Astrocyte of the cerebellum (primary cell): ENCODE measurements around the gene KRT80.

ENCODE experiments used
- DNase-seq: peaks from one replicate; pipeline ENCODE4 v3.0.0-alpha.2; 2011; ENCODE audit warnings: low read depth
- H3K4me3 ChIP-seq: 2 replicates; pipeline ENCODE4 v1.5.1; 2011; ENCODE audit warnings: mild to moderate bottlenecking, low read depth, low read length, moderate library complexity
- CTCF ChIP-seq: IDR thresholded peaks from 2 replicates; pipeline ENCODE4 v1.5.1; 2012; ENCODE audit warnings: low read length, low read depth, moderate library complexity, mild to moderate bottlenecking; ENCODE audit errors: missing control alignments
- in situ Hi-C: cut with HindIII; loops from 2 replicates; pipeline ENCODE4 v1.10.0; 2017; ENCODE audit warnings: low sequenced_read_pairs

The KRT80 gene

GRCh38 chr12:52210925-52211650, 19.3 kb upstream of the KRT80 start:
- in situ Hi-C loops = loop anchor here (5.0 kb wide), 1 partner anchor 71 kb away; no protein-coding TSS in a partner anchor
- H3K4me3 ChIP-seq = no peak overlapping the region
- DNase-seq = no peak
- no peak for TF ChIP-seq CTCF

- TF ChIP-seq CTCF = no peak
- DNase-seq = no peak
- no peak overlapping the region for H3K4me3 ChIP-seq
- in situ Hi-C loops = loop anchor here (5.0 kb wide), 1 partner anchor 72 kb away; no protein-coding TSS in a partner anchor
Observed at GRCh38 chr12:52210186-52210924, 18.5 kb upstream of the KRT80 start.

- TF ChIP-seq CTCF = no peak
Observed at GRCh38 chr12:52209321-52209720, 17.5 kb upstream of the KRT80 start.

GRCh38 chr12:52208424-52209165, 16.8 kb upstream of the KRT80 start:
- in situ Hi-C loops = no loop called here
- H3K4me3 ChIP-seq = no peak overlapping the region
- TF ChIP-seq CTCF = no peak
- no peak for DNase-seq

More at GRCh38 chr12:52209321-52209720, 17.5 kb upstream of the KRT80 start:
- in situ Hi-C loops = no loop called here
- no peak overlapping the region for H3K4me3 ChIP-seq
- no peak for DNase-seq

GRCh38 chr12:52207895-52208294, 16.1 kb upstream of the KRT80 start:
- TF ChIP-seq CTCF = no peak
- in situ Hi-C loops = no loop called here
- no peak overlapping the region for H3K4me3 ChIP-seq
- no peak for DNase-seq

GRCh38 chr12:52207106-52207505, 15.3 kb upstream of the KRT80 start:
- H3K4me3 ChIP-seq = no peak overlapping the region
- TF ChIP-seq CTCF = no peak
- DNase-seq = no peak
- in situ Hi-C loops = no loop called here
